SU-DHL-6 (cell line): ENCODE measurements around the gene RASA3.

Experiments
- H2AFZ ChIP-seq: fragments of 200-600 bp; sonication (generic); 2 replicates; pipeline ENCODE4 v1.6.1; 2014; ENCODE audit warnings: low read depth, mild to moderate bottlenecking, moderate library complexity, mixed read lengths, antibody characterized with exemption, low read length; ENCODE audit not compliant: severe bottlenecking
- H3F3A ChIP-seq: fragments of 200-600 bp; shearing (Covaris generic); 2 replicates; pipeline ENCODE4 v1.6.0; 2016; ENCODE audit warnings: antibody characterized with exemption, mild to moderate bottlenecking; ENCODE audit not compliant: insufficient read depth
- H3K27ac ChIP-seq: fragments of 200-600 bp; sonication (generic); 2 replicates; pipeline ENCODE4 v1.5.1; 2016; ENCODE audit warnings: low read depth, mild to moderate bottlenecking, low read length, moderate library complexity, mixed read lengths
- H3K27me3 ChIP-seq: fragments of 200-600 bp; sonication (generic), shearing (Covaris generic); 2 replicates; pipeline ENCODE4 v1.6.0; 2014; ENCODE audit warnings: mild to moderate bottlenecking, low read length
- H3K36me3 ChIP-seq: fragments of 200-600 bp; sonication (generic); 2 replicates; pipeline ENCODE4 v1.6.1; 2014; ENCODE audit warnings: mild to moderate bottlenecking, low read length, mixed read lengths
- H3K4me2 ChIP-seq: fragments of 300-600, 200-600 bp; shearing (Covaris generic), sonication (generic); 2 replicates; pipeline ENCODE4 v1.6.0; 2014; ENCODE audit warnings: low read length, low read depth, mild to moderate bottlenecking; ENCODE audit not compliant: poor library complexity, severe bottlenecking
- H3K4me3 ChIP-seq: fragments of 200-600 bp; sonication (generic); 2 replicates; pipeline ENCODE4 v1.5.1; 2014; ENCODE audit warnings: antibody characterized with exemption, low read length, mild to moderate bottlenecking, mixed read lengths; ENCODE audit not compliant: insufficient read depth, poor library complexity, severe bottlenecking
- H3K79me2 ChIP-seq: fragments of 200-600 bp; sonication (generic); 2 replicates; pipeline ENCODE4 v1.6.1; 2014; ENCODE audit warnings: mild to moderate bottlenecking, low read length, moderate library complexity; ENCODE audit not compliant: insufficient read depth
- H3K9ac ChIP-seq: fragments of 200-600 bp; sonication (generic); 2 replicates; pipeline ENCODE4 v1.7.0; 2014; ENCODE audit warnings: mild to moderate bottlenecking, low read length
- H3K9me2 ChIP-seq: fragments of 200-600 bp; sonication (generic); replicated peaks from 2 replicates; pipeline ENCODE4 v1.6.1; 2014; ENCODE audit warnings: low read length; ENCODE audit not compliant: insufficient read depth
- H3K9me3 ChIP-seq: fragments of 200-600 bp; sonication (generic); 2 replicates; pipeline ENCODE4 v1.6.1; 2014; ENCODE audit warnings: low read length, mixed read lengths; ENCODE audit not compliant: insufficient read depth
- H4K20me1 ChIP-seq: fragments of 200-600 bp; sonication (generic); 2 replicates; pipeline ENCODE4 v1.6.1; 2014; ENCODE audit warnings: low read depth, mild to moderate bottlenecking, antibody characterized with exemption, low read length, moderate library complexity, mixed read lengths
- CTCF ChIP-seq: fragments of 200-600 bp; sonication (generic); IDR thresholded peaks from one replicate; pipeline ENCODE4 v1.5.1; 2017; ENCODE audit warnings: antibody characterized with exemption, mild to moderate bottlenecking, low read length, moderate library complexity; ENCODE audit not compliant: insufficient read depth, poor library complexity, severe bottlenecking
- EZH2phosphoT487 ChIP-seq: fragments of 200-600 bp; sonication (generic), shearing (Covaris generic); conservative IDR thresholded peaks from 2 replicates; pipeline ENCODE4 v1.6.1; 2018; ENCODE audit warnings: mild to moderate bottlenecking, antibody characterized with exemption, low read length, moderate library complexity, mixed read lengths

RASA3 gene

GRCh38 chr13:114079601-114080536, 52.6 kb downstream of the RASA3 start:
- H4K20me1 ChIP-seq = no peaks in the 10 kb centered on the region
- no peaks in the 10 kb centered on the region for H3F3A ChIP-seq
- no peak overlapping the region for H3K4me2 ChIP-seq
- H3K4me3 ChIP-seq = no peak overlapping the region
- H3K79me2 ChIP-seq = no peaks in the 10 kb centered on the region
- no peak overlapping the region for H3K27ac ChIP-seq
- TF ChIP-seq EZH2phosphoT487 (no peak), CTCF (no peak)
- no peaks in the 10 kb centered on the region for H3K27me3 ChIP-seq
- no peaks in the 10 kb centered on the region for H3K9me3 ChIP-seq
- no peaks in the 10 kb centered on the region for H3K36me3 ChIP-seq
- no peaks in the 10 kb centered on the region for H3K9me2 ChIP-seq
- H3K9ac ChIP-seq = no peak overlapping the region
- no peak overlapping the region for H2AFZ ChIP-seq

- Histone ChIP-seq H3K9me3 (no peaks in the 10 kb centered on the region), H3K79me2 (no peaks in the 10 kb centered on the region), H3F3A (no peaks in the 10 kb centered on the region), H3K9ac (no peak overlapping the region), H3K4me3 (no peak overlapping the region), H3K9me2 (no peaks in the 10 kb centered on the region), H3K27ac (no peak overlapping the region), H3K36me3 (no peaks in the 10 kb centered on the region), H2AFZ (no peak overlapping the region), H3K27me3 (no peaks in the 10 kb centered on the region), H4K20me1 (no peaks in the 10 kb centered on the region), H3K4me2 (no peak overlapping the region)
- TF ChIP-seq CTCF = no peak
- no peak for TF ChIP-seq EZH2phosphoT487
Measured at GRCh38 chr13:114078461-114079451, 53.7 kb downstream of the RASA3 start.

- Histone ChIP-seq H3K27ac (no peak overlapping the region), H3K4me3 (no peak overlapping the region), H2AFZ (no peak overlapping the region), H4K20me1 (no peaks in the 10 kb centered on the region), H3F3A (no peaks in the 10 kb centered on the region), H3K9ac (no peak overlapping the region), H3K4me2 (no peak overlapping the region), H3K36me3 (no peaks in the 10 kb centered on the region), H3K79me2 (no peaks in the 10 kb centered on the region), H3K9me3 (no peaks in the 10 kb centered on the region), H3K27me3 (no peaks in the 10 kb centered on the region), H3K9me2 (no peaks in the 10 kb centered on the region)
- TF ChIP-seq CTCF (no peak), EZH2phosphoT487 (no peak)
Measured at GRCh38 chr13:114077933-114078325, 54.5 kb downstream of the RASA3 start.
